Heart left ventricle (tissue), 13 donors: ENCODE data around the gene ADGRA1.

Experiments used
- POLR2A ChIP-seq, 2 donors: fragments of 450-650 bp; IDR thresholded peaks; one replicate each; pipeline ENCODE4 v1.6.1; 2017; ENCODE audit warnings: antibody characterized with exemption in 2 of 2, mild to moderate bottlenecking in 2 of 2, moderate library complexity in 2 of 2
- TF ChIP-seq, protein P1 (sequence below), 12 donors: fragments of 200-600 bp; sonication (generic) in 4 of 12; IDR thresholded peaks; one replicate each; pipeline versions ENCODE4 v1.5.0 to v1.8.0; 2018 to 2022; ENCODE audit warnings: antibody characterized with exemption in 12 of 12, mild to moderate bottlenecking in 5 of 12
- donor health status: ischemic (EF 13 %, LVEDD 7.1; RV severe dilation, severe dysfunction).
- donor health status: DM: no; HTN: yes; CAD: no.
- donor health status: DM: no; HTN: no; CAD: no.
- donor health status: ischemic (EF 25% LVEDD 6.9; RV normal size, moderate dysfunction).
- donor health status: ischemic (EF 25% LVEDD 5.7; RV mildly dilated, moderate dysfunction).
- donor health status: ischemic (EF 35%, LVEDD 5.7; RV mildly dilated, moderate dysfunction).
- donor health status: nonischemic (EF 11% LVEDD 7.7; RV severe dilation, severe dysfunction).
- donor health status: DM: yes; HTN: yes; CAD: no.
- donor health status: PGD.
- donor health status: ischemic (EF 29% LVEDD 5.4; RV normal size, mild dysfunction).
- donor health status: nonischemic (EF 23%, LVEDD 6.1; RV moderate dilation, normal function).

DNA sequence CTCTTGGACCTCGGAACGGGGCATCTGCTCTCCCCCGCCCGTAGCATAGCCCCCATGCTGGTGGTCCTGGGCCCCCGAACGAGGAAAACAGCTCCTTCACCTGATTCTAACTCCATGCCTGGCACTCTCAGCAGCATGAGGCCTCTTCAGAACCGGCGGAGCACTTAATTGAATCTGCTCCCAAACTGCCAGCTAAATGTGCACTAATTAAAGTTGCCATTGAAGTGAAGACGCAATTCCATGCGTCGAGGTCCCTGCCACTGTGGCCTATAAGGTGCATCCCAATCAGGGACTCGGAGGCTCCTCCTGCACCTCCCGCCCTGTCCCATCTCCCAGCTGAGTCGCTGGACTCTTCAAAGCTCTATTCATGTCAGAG, 41.3 kb upstream of the ADGRA1 start:
- no peak for TF ChIP-seq POLR2A (IDR thresholded peaks at IDR 0.05)
- TF ChIP-seq, protein P1, sequence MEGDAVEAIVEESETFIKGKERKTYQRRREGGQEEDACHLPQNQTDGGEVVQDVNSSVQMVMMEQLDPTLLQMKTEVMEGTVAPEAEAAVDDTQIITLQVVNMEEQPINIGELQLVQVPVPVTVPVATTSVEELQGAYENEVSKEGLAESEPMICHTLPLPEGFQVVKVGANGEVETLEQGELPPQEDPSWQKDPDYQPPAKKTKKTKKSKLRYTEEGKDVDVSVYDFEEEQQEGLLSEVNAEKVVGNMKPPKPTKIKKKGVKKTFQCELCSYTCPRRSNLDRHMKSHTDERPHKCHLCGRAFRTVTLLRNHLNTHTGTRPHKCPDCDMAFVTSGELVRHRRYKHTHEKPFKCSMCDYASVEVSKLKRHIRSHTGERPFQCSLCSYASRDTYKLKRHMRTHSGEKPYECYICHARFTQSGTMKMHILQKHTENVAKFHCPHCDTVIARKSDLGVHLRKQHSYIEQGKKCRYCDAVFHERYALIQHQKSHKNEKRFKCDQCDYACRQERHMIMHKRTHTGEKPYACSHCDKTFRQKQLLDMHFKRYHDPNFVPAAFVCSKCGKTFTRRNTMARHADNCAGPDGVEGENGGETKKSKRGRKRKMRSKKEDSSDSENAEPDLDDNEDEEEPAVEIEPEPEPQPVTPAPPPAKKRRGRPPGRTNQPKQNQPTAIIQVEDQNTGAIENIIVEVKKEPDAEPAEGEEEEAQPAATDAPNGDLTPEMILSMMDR (IDR thresholded peaks at IDR 0.05): no peak
